ACHN (cell line): ENCODE results near the gene RAC3.

Source experiments
- DNase-seq: peaks from one replicate; pipeline ENCODE4 v3.0.0-alpha.2; 2015
- in situ Hi-C: cut with HindIII; loops from 2 replicates; pipeline ENCODE4 v1.10.0; 2017; ENCODE audit warnings: low sequenced_read_pairs, low pct_ligation_motif_present, low pct_unique_long_range_greater_than_20kb

The RAC3 gene

GRCh38 chr17:82010575-82011525 is 20.6 kb upstream of the RAC3 start:
- no peak for DNase-seq
- in situ Hi-C loops = no loop called here

GRCh38 chr17:82011617-82012187 is 19.8 kb upstream of the RAC3 start:
- DNase-seq = no peak
- in situ Hi-C loops = no loop called here

DNA sequence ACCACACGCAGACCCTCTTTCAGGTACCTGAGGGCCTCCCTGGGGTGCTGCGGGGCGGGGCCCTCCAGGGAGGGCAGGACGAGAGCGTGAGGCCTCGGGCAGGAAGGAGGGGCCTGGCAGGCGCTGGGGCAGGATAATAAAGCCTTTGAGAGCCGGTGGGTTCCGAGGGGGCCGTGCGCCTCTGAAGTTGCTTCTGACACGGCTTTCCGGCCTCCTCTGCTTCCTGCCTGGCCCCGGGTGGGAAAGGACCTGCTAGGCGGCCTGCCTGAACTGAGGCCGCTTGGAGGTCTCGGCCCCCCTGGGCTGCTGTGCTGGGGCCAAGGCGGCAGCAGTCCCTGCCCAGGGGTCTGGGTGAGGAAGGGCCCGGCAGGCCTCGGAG is 19.2 kb upstream of the RAC3 start:
- no peak for DNase-seq
- in situ Hi-C loops = no loop called here

- no peak for DNase-seq
These were observed 18.7 kb upstream of the RAC3 start for GRCh38 chr17:82012640-82013295.

GRCh38 chr17:82013341-82013740 is 18.1 kb upstream of the RAC3 start:
- in situ Hi-C loops = no loop called here
- no peak for DNase-seq

More at GRCh38 chr17:82012640-82013295, 18.7 kb upstream of the RAC3 start:
- in situ Hi-C loops = no loop called here

GRCh38 chr17:82013772-82014321 is 17.6 kb upstream of the RAC3 start:
- in situ Hi-C loops = no loop called here
- DNase-seq = no peak

DNA sequence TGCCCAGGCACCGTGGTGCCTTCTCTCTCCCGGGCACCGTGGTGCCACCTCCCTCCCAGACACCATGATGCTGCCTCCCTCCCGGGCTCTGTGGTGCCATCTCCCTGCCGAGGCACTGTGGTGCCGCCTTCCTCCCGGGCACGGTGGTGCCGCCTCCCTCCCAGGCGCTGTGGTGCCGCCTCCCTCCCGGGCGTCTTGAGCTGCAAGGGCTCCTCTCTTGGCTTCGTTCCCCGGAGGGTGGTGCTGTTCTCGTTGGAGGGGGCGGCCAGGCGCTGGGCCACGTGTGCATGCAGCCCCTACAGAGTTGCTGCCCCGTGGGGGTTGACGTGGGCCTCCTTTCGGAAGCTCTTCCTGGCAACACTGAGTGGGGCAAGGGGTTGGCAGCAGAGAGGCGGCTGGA is 17.0 kb upstream of the RAC3 start:
- in situ Hi-C loops = no loop called here
- DNase-seq = no peak

DNA sequence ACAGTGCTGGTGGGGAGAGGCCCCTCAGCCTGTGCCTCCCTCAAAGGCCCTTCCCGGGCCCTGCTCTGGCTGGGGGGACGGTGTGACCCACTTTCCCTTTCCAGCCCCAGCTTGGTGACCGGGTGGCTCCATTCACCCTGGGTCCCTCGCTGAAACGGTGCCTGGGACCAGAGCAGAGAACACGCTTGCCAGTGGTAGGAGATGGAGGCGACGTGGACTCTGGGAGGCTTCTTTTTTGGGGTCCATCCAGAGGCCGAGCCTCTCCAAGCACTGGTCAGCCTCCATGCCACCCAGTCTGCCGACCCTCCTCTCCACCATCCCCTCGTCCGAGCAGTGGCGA is 16.5 kb upstream of the RAC3 start:
- in situ Hi-C loops = no loop called here
- no peak for DNase-seq

- DNase-seq = no peak
- in situ Hi-C loops = no loop called here
These were observed 16.0 kb upstream of the RAC3 start for GRCh38 chr17:82015311-82015971.

DNA sequence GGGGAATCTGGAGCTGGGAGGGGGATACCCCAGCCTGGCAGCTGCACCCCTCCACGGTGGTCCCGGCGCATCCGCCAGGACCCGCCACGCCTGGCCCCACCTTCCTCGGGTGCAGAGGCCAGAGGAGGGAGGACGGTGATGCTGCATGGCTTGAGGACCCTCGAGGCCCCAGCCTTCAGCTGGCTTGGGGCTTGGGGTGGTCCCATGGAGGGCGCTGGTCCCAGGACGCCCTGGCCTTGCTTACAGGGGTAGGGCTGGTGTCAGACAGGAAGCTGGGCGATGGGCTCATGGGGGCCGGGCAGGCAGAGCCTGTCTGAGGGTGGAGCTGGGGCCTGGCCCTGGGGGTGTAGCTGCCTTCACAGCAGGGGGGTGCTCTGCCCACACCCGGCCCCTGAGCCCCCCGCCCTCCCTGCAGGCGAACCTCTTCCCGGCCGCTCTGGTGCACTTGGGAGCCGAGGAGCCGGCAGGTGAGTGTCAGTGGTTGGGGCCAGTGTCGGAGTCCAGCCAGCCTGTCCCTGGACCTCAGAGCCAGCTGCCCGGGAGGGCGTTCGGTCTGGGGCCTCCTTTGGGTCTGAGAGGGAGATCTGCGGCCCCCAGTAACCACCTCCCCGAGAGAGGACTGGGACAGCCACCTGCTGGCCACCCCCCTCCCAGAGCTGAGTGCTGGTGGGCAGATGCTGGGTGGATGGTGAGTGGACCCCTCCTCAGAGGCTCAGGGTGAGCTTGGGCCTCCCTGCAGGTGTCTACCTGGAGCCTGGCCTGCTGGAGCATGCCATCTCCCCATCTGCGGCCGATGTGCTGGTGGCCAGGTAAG is 15.2 kb upstream of the RAC3 start:
- in situ Hi-C loops = no loop called here
- DNase-seq = no peak

GRCh38 chr17:82016875-82017459 is 14.5 kb upstream of the RAC3 start:
- in situ Hi-C loops = no loop called here

DNA sequence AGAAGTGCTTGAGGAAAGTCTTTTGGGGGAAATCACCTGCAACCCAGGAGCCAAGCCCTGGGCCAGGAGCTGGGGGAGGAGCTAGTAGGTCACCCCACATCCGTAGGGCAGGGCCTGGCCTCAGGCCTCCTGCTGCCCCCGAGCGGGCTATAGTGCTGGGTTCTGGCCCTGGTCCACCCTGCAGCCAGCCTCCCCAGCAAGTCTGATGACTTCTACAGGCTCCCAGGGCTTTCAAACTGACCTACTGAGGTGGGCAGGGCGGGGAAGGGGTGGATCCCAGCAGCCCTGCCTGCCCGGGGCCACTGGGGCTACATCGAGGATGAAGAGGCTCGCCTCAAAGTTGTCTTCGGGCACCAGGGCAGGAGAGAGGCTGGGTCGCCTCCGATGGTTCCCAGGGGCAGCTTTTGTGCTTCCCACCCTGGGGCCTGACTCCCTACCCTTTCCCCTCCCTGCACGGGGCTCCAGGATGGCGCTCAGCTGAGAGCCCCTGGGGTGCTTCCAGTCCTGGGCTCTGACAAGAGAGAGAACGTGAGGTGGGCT is 13.8 kb upstream of the RAC3 start:
- in situ Hi-C loops = no loop called here
- DNase-seq = no peak

More at GRCh38 chr17:82016875-82017459, 14.5 kb upstream of the RAC3 start:
- no peak for DNase-seq

- DNase-seq = no peak
These were observed 13.1 kb upstream of the RAC3 start for GRCh38 chr17:82018152-82018988.

DNA sequence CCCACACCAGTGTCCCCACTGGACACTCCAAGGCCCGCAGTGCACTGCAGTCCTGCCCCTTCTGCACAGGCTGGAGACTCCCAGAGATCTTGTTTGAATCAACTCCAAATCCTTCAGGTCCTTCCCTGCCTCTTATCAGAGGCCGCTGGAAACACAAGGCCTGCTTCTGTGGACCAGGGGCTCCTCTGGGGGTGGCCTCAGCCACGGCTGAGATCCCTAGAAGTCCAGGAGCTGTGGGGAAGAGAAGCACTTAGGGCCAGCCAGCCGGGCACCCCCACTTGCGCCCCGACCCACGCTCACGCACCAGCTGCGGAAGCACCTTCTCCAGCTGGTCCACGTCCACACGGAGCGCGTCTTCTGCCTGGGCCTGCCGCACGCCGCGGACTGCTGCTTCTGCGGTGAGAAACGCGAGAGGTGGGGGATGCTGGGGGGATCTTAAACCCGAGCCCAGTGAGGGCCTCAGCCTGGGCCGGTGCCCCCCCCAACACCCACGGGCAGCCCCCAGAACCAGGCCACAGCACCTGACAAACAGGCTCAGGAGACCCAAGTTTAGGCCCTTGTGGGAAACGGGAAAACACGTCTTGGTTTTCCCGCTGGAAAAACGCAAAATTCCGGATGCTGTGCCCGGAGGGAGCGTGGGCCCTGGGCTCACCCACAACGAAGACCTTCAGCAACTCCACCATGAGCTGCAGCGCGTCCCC is 12.3 kb upstream of the RAC3 start:
- in situ Hi-C loops = no loop called here
- no peak for DNase-seq

More at GRCh38 chr17:82018152-82018988, 13.1 kb upstream of the RAC3 start:
- in situ Hi-C loops = no loop called here

DNA sequence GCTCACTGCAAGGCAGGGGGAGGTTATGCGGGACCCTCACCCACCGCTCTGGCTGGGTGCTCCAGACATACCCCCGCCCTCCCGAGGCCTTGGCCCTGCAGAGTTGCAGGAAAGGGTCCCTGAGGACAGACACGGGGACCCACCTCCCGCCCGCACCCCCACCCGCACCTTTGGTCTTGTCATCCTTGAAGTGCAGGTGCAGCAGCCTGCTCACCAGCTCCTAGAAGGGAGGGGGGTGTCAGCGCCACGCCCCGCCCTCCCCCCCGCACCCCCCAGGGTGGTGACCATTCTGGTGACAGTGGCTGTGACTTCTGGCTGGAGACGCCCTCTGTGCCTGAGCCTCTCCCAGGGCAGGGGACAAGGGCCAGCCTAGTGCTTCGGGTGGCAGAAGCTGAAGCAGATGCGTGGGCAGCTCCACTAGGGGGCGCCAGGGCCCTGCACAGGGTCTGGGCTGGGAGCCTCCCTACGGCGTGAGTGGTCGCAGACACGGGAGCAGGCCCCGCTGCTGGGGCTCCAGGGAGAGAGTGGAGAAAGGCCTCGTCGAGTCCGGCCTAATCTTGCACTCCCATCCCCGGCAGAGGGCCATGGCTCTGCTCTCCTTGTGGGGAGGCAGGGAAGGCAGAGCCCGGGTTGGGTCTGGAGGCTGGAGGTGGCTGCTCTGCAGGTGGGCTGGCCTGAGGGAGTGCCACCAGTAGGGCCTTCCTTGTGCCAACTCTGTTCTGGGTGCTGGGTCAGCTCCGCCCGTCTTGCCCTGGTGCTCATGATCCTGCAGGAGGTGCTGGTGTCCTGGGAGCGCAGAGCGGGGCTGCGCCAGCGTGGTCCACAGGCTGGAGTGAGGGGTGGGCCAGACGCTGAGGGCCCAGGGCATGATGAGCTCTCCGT is 11.5 kb upstream of the RAC3 start:
- DNase-seq = peak; percentile 63
- in situ Hi-C loops = no loop called here
